ENCODE results near the gene CFAP126.
A peak's percentile ranks its signal among the peaks of the same experiment; 100 is the strongest.
"Not testable (repeated sequence)": the region's sequence is repeated elsewhere in the genome, so short reads cannot be mapped to it uniquely, and the experiment has no call there.

The CFAP126 gene

GRCh38 chr1:161367684-161368400 is at the start of gene CFAP126:
CFAP126 (minus strand) TSS chr1:161367876; CDS start chr1:161367868, 8 bp downstream.
- DNase-seq = peak; percentile 76

GRCh38 chr1:161413050-161413449 is 45.4 kb upstream of the CFAP126 start:
- DNase-seq = not testable (repeated sequence)

GRCh38 chr1:161410636-161410970 is 42.9 kb upstream of the CFAP126 start:
- not testable (repeated sequence) for DNase-seq

GRCh38 chr1:161409848-161410635 is 42.4 kb upstream of the CFAP126 start:
- peak; percentile 73 for DNase-seq

- DNase-seq = no peak
These were observed 40.9 kb upstream of the CFAP126 start for GRCh38 chr1:161408429-161409052.

- DNase-seq = no peak
These were observed 39.8 kb upstream of the CFAP126 start for GRCh38 chr1:161407451-161407985.

GRCh38 chr1:161406551-161406950 is 38.9 kb upstream of the CFAP126 start:
- DNase-seq = not testable (repeated sequence)

- DNase-seq = no peak
These were observed 36.4 kb upstream of the CFAP126 start for GRCh38 chr1:161404051-161404597.

- DNase-seq = no peak
These were observed 34.8 kb upstream of the CFAP126 start for GRCh38 chr1:161402446-161402845.

GRCh38 chr1:161399257-161399998 is 31.8 kb upstream of the CFAP126 start:
- peak; percentile 93 for DNase-seq

- DNase-seq = no peak
These were observed 31.2 kb upstream of the CFAP126 start for GRCh38 chr1:161398900-161399256.

- not testable (repeated sequence) for DNase-seq
These were observed 29.4 kb upstream of the CFAP126 start for GRCh38 chr1:161397038-161397437.

- DNase-seq = no peak
These were observed 25.5 kb upstream of the CFAP126 start for GRCh38 chr1:161393151-161393550.

GRCh38 chr1:161391611-161392010 is 23.9 kb upstream of the CFAP126 start:
- no peak for DNase-seq

GRCh38 chr1:161391136-161391535 is 23.5 kb upstream of the CFAP126 start:
- not testable (repeated sequence) for DNase-seq

GRCh38 chr1:161390559-161390858 is 22.8 kb upstream of the CFAP126 start:
- no peak for DNase-seq

GRCh38 chr1:161389691-161390558 is 22.2 kb upstream of the CFAP126 start:
- peak; percentile 95 for DNase-seq

- not testable (repeated sequence) for DNase-seq
These were observed 21.5 kb upstream of the CFAP126 start for GRCh38 chr1:161389158-161389557.

GRCh38 chr1:161388639-161389038 is 21.0 kb upstream of the CFAP126 start:
- no peak for DNase-seq

- peak; percentile 69 for DNase-seq
These were observed 14.7 kb upstream of the CFAP126 start for GRCh38 chr1:161382214-161383019.

- DNase-seq = no peak
These were observed 14.0 kb upstream of the CFAP126 start for GRCh38 chr1:161381707-161382106.

Data from activated CD4-positive, alpha-beta T cell treated with anti-CD3 and anti-CD28 coated beads, Interleukin-10, Interleukin-2, amounts not matched to agents 100 ng/mL and 50 ng/mL, durations not matched to agents 16 hours and 8 hours (primary cell).